HFF-Myc (cell line): ENCODE measurements around the gene IER5.

Source experiments
- DNase-seq: peaks from one replicate; pipeline ENCODE4 v3.0.0-alpha.2; 2011; ENCODE audit warnings: low read depth; ENCODE audit errors: extremely low read depth
- H3K4me3 ChIP-seq: replicated peaks from 2 replicates; pipeline ENCODE4 v1.5.1; 2011; ENCODE audit warnings: low read depth, mild to moderate bottlenecking, control low read depth, low read length
- CTCF ChIP-seq: IDR thresholded peaks from 2 replicates; pipeline ENCODE4 v1.5.1; 2012; ENCODE audit warnings: mild to moderate bottlenecking, low read depth, low read length, control low read depth; ENCODE audit errors: missing control alignments

Gene IER5

GRCh38 chr1:181089676-181090544 lies 1.4 kb downstream of the IER5 start:
- DNase-seq, result no peak
- no peak for TF ChIP-seq CTCF
- H3K4me3 ChIP-seq, result peak overlapping the region; percentile 82

- no peak for DNase-seq
- no peak for TF ChIP-seq CTCF
- peak overlapping the region; percentile 82 for H3K4me3 ChIP-seq
Measured at GRCh38 chr1:181090641-181091126, 2.2 kb downstream of the IER5 start.

- no peak for TF ChIP-seq CTCF
- no peak for DNase-seq
- H3K4me3 ChIP-seq, result peak overlapping the region; percentile 82
Measured at GRCh38 chr1:181091309-181092040, 3.0 kb downstream of the IER5 start.

- DNase-seq, result no peak
- peak overlapping the region; percentile 82 for H3K4me3 ChIP-seq
- no peak for TF ChIP-seq CTCF
Measured at GRCh38 chr1:181092056-181092455, 3.6 kb downstream of the IER5 start.

GRCh38 chr1:181092883-181093458 lies 4.5 kb downstream of the IER5 start:
- peak overlapping the region; percentile 82 for H3K4me3 ChIP-seq
- no peak for DNase-seq

More at GRCh38 chr1:181092883-181093458, 4.5 kb downstream of the IER5 start:
- TF ChIP-seq CTCF, result no peak
